Activated CD8-positive, alpha-beta memory T cell treated with anti-CD3 and anti-CD28 coated beads, Interleukin-2, amount 10 ng/mL, durations not matched to agents 7 days and 5 days (primary cell): Measurements from ENCODE around the gene CDCA3. TPM values are rescaled to one million over a fixed set of nuclear protein-coding genes. Genes with fewer than 3 reads are reported as not detected.
"Not testable (repeated sequence)": the region's sequence is repeated elsewhere in the genome, so short reads cannot be mapped to it uniquely, and the experiment has no call there.

Experiments used
- ATAC-seq: fragments of 150-1000 bp; cut with Tn5 transposase; one replicate; pipeline ENCODE4 v1.10.0; 2021; ENCODE audit warnings: moderate library complexity
- CTCF ChIA-PET: fragments of 350-600 bp; sonication (Branson Sonifier 250); formaldehyde crosslinking; loops from one replicate; lab custom pipeline; 2021; ENCODE audit warnings: antibody characterized with exemption; lab: Charles Lee
- DNase-seq: peaks from one replicate; pipeline ENCODE4 v3.0.0-alpha.2; 2020
- H3K27ac Mint-ChIP-seq: one replicate; pipeline ENCODE4 v1.8.0; 2021; ENCODE audit warnings: mild to moderate bottlenecking, mixed read lengths
- H3K27me3 Mint-ChIP-seq: one replicate; pipeline ENCODE4 v1.8.0; 2021; ENCODE audit warnings: mixed read lengths
- H3K36me3 Mint-ChIP-seq: one replicate; pipeline ENCODE4 v1.8.0; 2021; ENCODE audit warnings: mild to moderate bottlenecking, mixed read lengths
- H3K4me1 Mint-ChIP-seq: one replicate; pipeline ENCODE4 v1.8.0; 2021; ENCODE audit warnings: mixed read lengths
- H3K4me3 Mint-ChIP-seq: one replicate; pipeline ENCODE4 v1.8.0; 2021; ENCODE audit warnings: mild to moderate bottlenecking, moderate library complexity, mixed read lengths
- H3K9me3 Mint-ChIP-seq: one replicate; pipeline ENCODE4 v1.8.0; 2022; ENCODE audit warnings: low read depth, mixed read lengths
- total RNA-seq, 2 experiments: library from RNA; stranded (reverse); gene quantifications; one replicate each; pipeline ENCODE4 v1.2.3, GENCODE V29; 2021

The CDCA3 gene
- total RNA-seq, 2 experiments from 2014 or later = 89.1 to 125 TPM

DNA sequence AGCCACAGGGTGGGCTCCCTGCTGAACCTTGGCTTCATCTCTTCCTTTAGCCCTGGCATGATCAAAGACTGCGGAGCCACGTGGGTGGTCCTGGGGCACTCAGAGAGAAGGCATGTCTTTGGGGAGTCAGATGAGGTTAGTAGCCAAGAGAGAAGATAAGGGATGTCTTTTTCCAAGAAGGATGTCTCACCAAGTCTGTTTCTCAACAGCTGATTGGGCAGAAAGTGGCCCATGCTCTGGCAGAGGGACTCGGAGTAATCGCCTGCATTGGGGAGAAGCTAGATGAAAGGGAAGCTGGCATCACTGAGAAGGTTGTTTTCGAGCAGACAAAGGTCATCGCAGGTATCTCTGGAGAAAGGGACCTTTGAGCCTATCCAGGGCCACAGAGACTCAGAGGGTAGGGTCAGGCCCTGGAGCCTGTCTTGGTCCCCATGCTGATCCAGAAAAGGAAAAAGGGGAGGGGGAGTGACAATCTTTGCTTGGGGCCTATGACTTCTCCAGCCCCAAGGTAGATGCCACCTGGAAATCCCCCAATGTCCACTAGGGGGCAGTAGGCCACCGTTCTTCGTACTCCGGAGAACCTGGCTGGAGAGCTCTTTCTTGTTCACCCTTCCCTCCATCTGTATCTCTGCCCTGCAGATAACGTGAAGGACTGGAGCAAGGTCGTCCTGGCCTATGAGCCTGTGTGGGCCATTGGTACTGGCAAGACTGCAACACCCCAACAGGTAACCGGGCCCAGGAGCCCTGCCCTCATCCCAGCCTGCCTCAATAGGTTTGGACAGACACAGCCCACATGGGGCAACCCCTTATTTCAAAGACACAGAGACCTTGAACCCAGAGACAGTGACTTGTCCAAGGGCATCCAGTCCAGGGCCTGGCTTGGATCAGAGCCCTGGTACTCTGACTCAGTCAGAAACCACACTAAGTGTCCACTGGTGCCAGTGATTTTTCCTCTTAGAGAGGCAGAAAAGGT, 18.2 kb upstream of the CDCA3 start:
- Mint-ChIP-seq H3K27me3 (no peaks in the 10 kb centered on the region), H3K27ac (peak overlapping the region; percentile 88)

GRCh38 chr12:6868211-6869048, 17.3 kb upstream of the CDCA3 start:
- DNase-seq (no peak), ATAC-seq (no peak)
- peak overlapping the region; percentile 98 for H3K4me3 Mint-ChIP-seq
- H3K4me1 Mint-ChIP-seq = peaks cover 47% of the 10 kb centered on the region
- no peaks in the 10 kb centered on the region for H3K27me3 Mint-ChIP-seq
- CTCF ChIA-PET = interaction anchor here (0.8 to 4.9 kb wide), 31 partner anchors 8 to 263 kb away, joined by 3 to 55 read pairs (median 5); partner anchors contain the start of genes C12orf57, C1RL, CDCA3 and COPS7A
- no peaks in the 10 kb centered on the region for H3K9me3 Mint-ChIP-seq
- peak overlapping the region; percentile 88 for H3K27ac Mint-ChIP-seq
- H3K36me3 Mint-ChIP-seq = peaks cover 57% of the 10 kb centered on the region

More for the DNA sequence above, 18.2 kb upstream of the CDCA3 start:
- Mint-ChIP-seq H3K9me3 (no peaks in the 10 kb centered on the region), H3K36me3 (peaks cover 54% of the 10 kb centered on the region), H3K4me3 (peak overlapping the region; percentile 98), H3K4me1 (peaks cover 51% of the 10 kb centered on the region)
- CTCF ChIA-PET = interaction anchor here (0.6 to 4.9 kb wide), 35 partner anchors 9 to 264 kb away, joined by 3 to 55 read pairs (median 5); partner anchors contain the start of genes C12orf57, C1RL, CDCA3 and COPS7A
- ATAC-seq (no peak), DNase-seq (peak; percentile 91)

- H3K27ac Mint-ChIP-seq = peak within 1 kb of the TSS; percentile 90
- H3K9me3 Mint-ChIP-seq = no peaks in the 10 kb centered on the region
- H3K4me1 Mint-ChIP-seq = peaks cover 47% of the 10 kb centered on the region
- H3K4me3 Mint-ChIP-seq = peak within 1 kb of the TSS; percentile 98
- H3K36me3 Mint-ChIP-seq = peaks cover 61% of the 10 kb centered on the region
- no peaks in the 10 kb centered on the region for H3K27me3 Mint-ChIP-seq
- CTCF ChIA-PET = interaction anchor here (0.8 to 4.9 kb wide), 14 partner anchors 14 to 245 kb away, joined by 3 to 55 read pairs (median 6); partner anchors contain the start of genes CDCA3, COPS7A, MLF2 and USP5
- DNase-seq (peak; percentile 87), ATAC-seq (peak; percentile 71)
These were observed 16.5 kb upstream of the CDCA3 start, which contains the start of gene TPI1 for GRCh38 chr12:6867413-6868210. TPI1 (plus strand) TSS chr12:6867531; CDS start chr12:6867567, 36 bp downstream.

DNA sequence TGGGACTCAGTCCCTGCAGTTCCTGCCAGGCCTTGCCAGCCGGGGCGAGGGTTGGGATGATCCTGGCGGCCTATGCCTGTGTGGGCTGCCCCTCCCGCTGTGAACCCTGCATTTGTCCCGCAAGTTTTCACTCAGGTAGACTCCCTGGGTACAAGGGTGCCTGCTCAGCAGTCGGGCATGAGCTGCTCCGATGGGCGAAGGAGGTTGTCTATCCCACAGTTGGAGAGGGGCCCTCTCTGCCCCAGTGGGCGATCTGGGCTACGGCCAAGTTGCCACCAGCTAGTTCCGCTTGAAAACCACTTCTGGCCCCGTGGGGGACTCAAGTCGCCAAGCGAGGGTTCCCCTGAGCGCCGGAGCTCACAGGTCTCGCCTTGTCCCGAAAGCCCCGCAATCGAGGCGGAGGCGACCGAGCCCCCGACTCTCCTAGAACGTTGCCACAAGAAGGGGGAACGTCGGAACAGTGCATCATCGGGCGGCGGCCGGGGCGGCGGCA, 15.9 kb upstream of the CDCA3 start:
- peaks cover 43% of the 10 kb centered on the region for H3K4me1 Mint-ChIP-seq
- CTCF ChIA-PET = interaction anchor here (0.7 to 4.9 kb wide), 11 partner anchors 14 to 143 kb away, joined by 3 to 55 read pairs (median 6); partner anchors contain the start of genes CDCA3, COPS7A, MLF2 and USP5
- peaks cover 62% of the 10 kb centered on the region for H3K36me3 Mint-ChIP-seq
- peak overlapping the region; percentile 98 for H3K4me3 Mint-ChIP-seq
- H3K9me3 Mint-ChIP-seq = no peaks in the 10 kb centered on the region
- DNase-seq (no peak), ATAC-seq (peak; percentile 4)
- H3K27ac Mint-ChIP-seq = peak overlapping the region; percentile 90
- no peaks in the 10 kb centered on the region for H3K27me3 Mint-ChIP-seq

DNA sequence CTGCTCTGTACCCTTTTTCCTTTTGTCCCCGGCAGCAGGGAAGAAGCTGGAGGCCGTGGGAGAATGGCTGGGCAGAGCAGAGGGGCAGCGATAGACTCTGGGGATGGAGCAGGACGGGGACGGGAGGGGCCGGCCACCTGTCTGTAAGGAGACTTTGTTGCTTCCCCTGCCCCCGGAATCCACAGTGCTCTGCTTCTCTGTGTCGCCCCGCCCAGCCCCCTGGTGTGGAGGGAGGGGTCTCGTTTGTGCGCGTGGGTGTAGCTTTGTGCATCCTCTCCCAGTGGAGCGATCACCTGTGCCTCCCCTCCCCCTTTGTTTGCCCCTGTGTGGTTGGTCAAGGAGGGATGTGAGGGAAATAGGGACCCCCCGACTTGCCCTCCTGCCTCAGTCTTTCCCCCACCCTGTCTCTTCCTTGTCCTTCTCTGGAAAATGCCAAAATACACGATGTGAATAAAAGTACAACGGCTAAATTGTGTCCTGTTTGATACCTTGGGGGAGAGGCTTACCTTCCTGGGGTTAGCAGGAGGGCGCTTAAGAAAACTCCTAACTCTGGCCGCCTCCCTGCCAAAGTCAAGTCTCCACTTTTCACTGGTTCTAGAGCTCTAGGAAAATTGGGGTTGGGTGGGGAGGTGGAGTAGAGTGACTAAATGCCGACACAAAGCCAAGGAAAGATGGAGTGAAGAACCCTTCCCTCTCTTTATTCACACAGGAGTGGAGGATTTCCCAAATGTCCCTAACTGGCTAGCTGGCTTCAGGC, 15.3 kb upstream of the CDCA3 start:
- no peaks in the 10 kb centered on the region for H3K27me3 Mint-ChIP-seq

GRCh38 chr12:6865307-6865706, 14.2 kb upstream of the CDCA3 start:
- H3K9me3 Mint-ChIP-seq, H3K27me3 Mint-ChIP-seq, DNase-seq, H3K27ac Mint-ChIP-seq, H3K4me3 Mint-ChIP-seq, ATAC-seq: not testable (repeated sequence)
- CTCF ChIA-PET = interaction anchor here (1.2 to 1.3 kb wide), 2 partner anchors 26 to 278 kb away, joined by 3 to 4 read pairs; no protein-coding TSS in a partner anchor
- Mint-ChIP-seq H3K36me3 (peaks cover 59% of the 10 kb centered on the region), H3K4me1 (peaks cover 26% of the 10 kb centered on the region)

More for the DNA sequence above, 15.3 kb upstream of the CDCA3 start:
- ATAC-seq (no peak), DNase-seq (no peak)
- H3K4me3 Mint-ChIP-seq = peak overlapping the region; percentile 98
- peaks cover 59% of the 10 kb centered on the region for H3K36me3 Mint-ChIP-seq
- H3K4me1 Mint-ChIP-seq = peaks cover 37% of the 10 kb centered on the region
- CTCF ChIA-PET = interaction anchor here (0.7 to 4.9 kb wide), 9 partner anchors 13 to 142 kb away, joined by 3 to 55 read pairs (median 4); partner anchors contain the start of genes CDCA3, COPS7A, MLF2 and USP5
- peak overlapping the region; percentile 90 for H3K27ac Mint-ChIP-seq
- H3K9me3 Mint-ChIP-seq = no peaks in the 10 kb centered on the region

GRCh38 chr12:6863586-6864321, 12.7 kb upstream of the CDCA3 start:
- peaks cover 11% of the 10 kb centered on the region for H3K4me1 Mint-ChIP-seq
- DNase-seq = no peak
- H3K4me3 Mint-ChIP-seq = no peak overlapping the region
- CTCF ChIA-PET = interaction anchor here (1.0 to 2.1 kb wide), 3 partner anchors 9 to 277 kb away, joined by 3 to 8 read pairs (median 3); partner anchors contain the start of gene SPSB2
- no peak overlapping the region for H3K27ac Mint-ChIP-seq
- H3K9me3 Mint-ChIP-seq = no peaks in the 10 kb centered on the region
- H3K36me3 Mint-ChIP-seq = peaks cover 46% of the 10 kb centered on the region
- no peak for ATAC-seq
- H3K27me3 Mint-ChIP-seq = no peaks in the 10 kb centered on the region

DNA sequence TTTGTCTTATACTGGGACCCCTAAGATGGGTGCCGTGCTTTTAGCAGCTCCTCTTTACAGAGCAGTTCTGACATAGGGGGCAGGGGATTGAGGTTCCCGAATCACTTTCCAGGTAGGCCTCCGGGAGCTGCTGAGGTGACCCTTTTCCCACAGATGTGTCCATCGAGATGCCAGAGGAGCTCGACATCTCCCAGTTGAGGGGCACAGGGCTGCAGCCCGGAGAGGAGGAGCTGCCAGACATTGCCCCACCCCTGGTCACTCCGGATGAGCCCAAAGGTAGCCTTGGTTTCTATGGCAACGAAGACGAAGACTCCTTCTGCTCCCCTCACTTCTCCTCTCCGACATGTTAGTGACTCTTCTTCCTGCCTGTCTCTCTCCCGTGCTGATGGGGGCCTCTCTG, 11.9 kb upstream of the CDCA3 start:
- no peak for DNase-seq
- CTCF ChIA-PET = interaction anchor here (1.0 to 2.1 kb wide), 2 partner anchors 9 to 10 kb away, joined by 3 to 8 read pairs; partner anchors contain the start of gene SPSB2
- no peaks in the 10 kb centered on the region for H3K9me3 Mint-ChIP-seq
- H3K27ac Mint-ChIP-seq = no peak overlapping the region
- peaks cover 39% of the 10 kb centered on the region for H3K36me3 Mint-ChIP-seq
- no peak overlapping the region for H3K4me3 Mint-ChIP-seq
- H3K4me1 Mint-ChIP-seq = peaks cover 8% of the 10 kb centered on the region
- no peak for ATAC-seq
- no peaks in the 10 kb centered on the region for H3K27me3 Mint-ChIP-seq

- no peaks in the 10 kb centered on the region for H3K27me3 Mint-ChIP-seq
- peaks cover 3% of the 10 kb centered on the region for H3K4me1 Mint-ChIP-seq
- DNase-seq = no peak
- H3K27ac Mint-ChIP-seq = no peak overlapping the region
- H3K4me3 Mint-ChIP-seq = no peak overlapping the region
- H3K36me3 Mint-ChIP-seq = peaks cover 48% of the 10 kb centered on the region
- CTCF ChIA-PET = interaction anchor here (0.9 to 3.1 kb wide), 4 partner anchors 8 to 30 kb away, joined by 4 to 13 read pairs (median 4); partner anchors contain the start of gene SPSB2
- ATAC-seq = no peak
- no peaks in the 10 kb centered on the region for H3K9me3 Mint-ChIP-seq
These were observed 10.3 kb upstream of the CDCA3 start for GRCh38 chr12:6861391-6861790.

DNA sequence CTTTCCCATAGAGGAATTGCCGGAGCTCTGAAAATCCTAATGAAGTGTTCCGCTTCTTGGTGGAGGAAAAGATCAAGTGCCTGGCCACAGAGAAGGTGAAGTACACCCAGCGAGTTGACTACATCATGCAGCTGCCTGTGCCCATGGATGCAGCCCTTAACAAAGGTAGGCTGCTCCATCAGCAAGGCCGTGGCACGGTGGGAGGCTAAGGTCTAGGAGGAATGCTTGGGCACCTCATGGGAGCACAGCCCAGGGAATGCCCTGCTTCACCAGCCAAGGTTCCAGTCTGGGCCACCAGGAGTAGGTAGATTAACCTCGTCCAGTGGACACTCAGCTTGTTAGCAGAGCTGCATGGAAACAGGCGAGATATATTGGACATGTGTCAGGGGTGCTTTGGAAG, 9.9 kb upstream of the CDCA3 start:
- Mint-ChIP-seq H3K27me3 (no peaks in the 10 kb centered on the region), H3K9me3 (no peaks in the 10 kb centered on the region), H3K36me3 (peaks cover 51% of the 10 kb centered on the region), H3K4me1 (peaks cover 1% of the 10 kb centered on the region), H3K4me3 (no peak overlapping the region), H3K27ac (no peak overlapping the region)
- DNase-seq = no peak
- CTCF ChIA-PET = interaction anchor here (0.9 to 3.1 kb wide), 5 partner anchors 8 to 30 kb away, joined by 4 to 13 read pairs (median 4); partner anchors contain the start of gene SPSB2
- ATAC-seq = no peak
